Dendritic cell treated with granulocyte-macrophage colony-stimulating factor and Interleukin-4, amounts not matched to agents 40 ng/mL and 50 ng/mL, for 4 days (primary cell): ENCODE data around the gene ATF6B.
A peak's percentile ranks its signal among the peaks of the same experiment; 100 is the strongest.

Experiments
- H3K27ac Mint-ChIP-seq: one replicate; pipeline ENCODE4 v1.8.0; 2022; ENCODE audit warnings: mild to moderate bottlenecking, mixed read lengths
- H3K27me3 Mint-ChIP-seq: one replicate; pipeline ENCODE4 v1.8.0; 2022; ENCODE audit warnings: mild to moderate bottlenecking, mixed read lengths
- H3K36me3 Mint-ChIP-seq: one replicate; pipeline ENCODE4 v1.8.0; 2022; ENCODE audit warnings: low read depth, mixed read lengths
- H3K4me1 Mint-ChIP-seq: one replicate; pipeline ENCODE4 v1.8.0; 2022; ENCODE audit warnings: low read depth, mixed read lengths
- H3K4me3 Mint-ChIP-seq: one replicate; pipeline ENCODE4 v1.8.0; 2022; ENCODE audit warnings: mild to moderate bottlenecking, moderate library complexity, mixed read lengths
- H3K9me3 Mint-ChIP-seq: one replicate; pipeline ENCODE4 v1.8.0; 2022; ENCODE audit warnings: mixed read lengths
- intact Hi-C: fragments of 100-400 bp; cut with micrococcal nuclease; formaldehyde crosslinking; loops from one replicate; pipeline ENCODE4 v1.15.0; 2022

Gene ATF6B

GRCh38 chr6:32095338-32096086 lies 32.5 kb downstream of the ATF6B start:
- Mint-ChIP-seq H3K4me3 (no peak overlapping the region), H3K27ac (no peak overlapping the region), H3K9me3 (no peaks in the 10 kb centered on the region), H3K27me3 (peaks cover 89% of the 10 kb centered on the region), H3K4me1 (peaks cover 11% of the 10 kb centered on the region), H3K36me3 (no peaks in the 10 kb centered on the region)
- intact Hi-C loops = loop anchor here (10.0 kb wide), 1 partner anchor 289 kb away; no protein-coding TSS in a partner anchor

- peaks cover 11% of the 10 kb centered on the region for H3K4me1 Mint-ChIP-seq
- no peaks in the 10 kb centered on the region for H3K36me3 Mint-ChIP-seq
- intact Hi-C loops = loop anchor here (10.0 kb wide), 1 partner anchor 292 kb away; no protein-coding TSS in a partner anchor
- no peak overlapping the region for H3K27ac Mint-ChIP-seq
- no peak overlapping the region for H3K4me3 Mint-ChIP-seq
- peaks cover 92% of the 10 kb centered on the region for H3K27me3 Mint-ChIP-seq
- H3K9me3 Mint-ChIP-seq = no peaks in the 10 kb centered on the region
Observed at GRCh38 chr6:32092760-32093497, 35.1 kb downstream of the ATF6B start.

GRCh38 chr6:32089082-32089828 lies 38.8 kb downstream of the ATF6B start:
- peaks cover 89% of the 10 kb centered on the region for H3K27me3 Mint-ChIP-seq
- H3K9me3 Mint-ChIP-seq = no peaks in the 10 kb centered on the region
- no peak overlapping the region for H3K4me3 Mint-ChIP-seq
- no peaks in the 10 kb centered on the region for H3K36me3 Mint-ChIP-seq
- intact Hi-C loops = no loop called here
- H3K27ac Mint-ChIP-seq = no peak overlapping the region
- H3K4me1 Mint-ChIP-seq = peaks cover 14% of the 10 kb centered on the region

DNA sequence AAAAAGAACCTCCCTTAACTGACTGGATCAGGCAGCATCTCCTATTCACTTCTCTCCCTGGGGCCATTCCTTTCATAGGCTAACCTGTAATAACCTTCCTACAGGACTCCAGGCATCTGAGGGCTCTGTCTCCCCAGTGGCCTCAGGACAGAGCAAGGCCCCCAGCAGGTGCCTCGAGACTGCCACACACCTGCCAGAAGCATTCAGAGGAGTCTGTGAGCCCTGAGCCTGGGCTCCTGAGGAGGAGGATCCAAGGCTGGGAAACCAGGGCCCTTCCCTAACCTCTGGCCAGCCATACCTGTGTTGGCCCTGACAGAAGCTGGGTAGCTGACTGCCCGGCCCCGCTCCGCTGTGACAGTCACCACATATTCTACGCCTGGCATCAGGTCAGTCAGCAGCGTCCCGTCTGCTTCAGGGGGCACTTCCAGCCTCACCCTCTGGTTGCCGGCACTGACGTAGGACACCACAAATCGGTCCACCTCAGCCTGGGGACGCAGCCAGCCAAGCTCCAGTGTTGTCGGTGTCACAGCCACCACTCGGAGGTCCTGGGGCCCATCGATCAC lies 39.5 kb downstream of the ATF6B start:
- H3K4me1 Mint-ChIP-seq = peaks cover 14% of the 10 kb centered on the region
- H3K27ac Mint-ChIP-seq = no peak overlapping the region
- no peaks in the 10 kb centered on the region for H3K36me3 Mint-ChIP-seq
- no peak overlapping the region for H3K4me3 Mint-ChIP-seq
- intact Hi-C loops = no loop called here
- peaks cover 93% of the 10 kb centered on the region for H3K27me3 Mint-ChIP-seq
- no peaks in the 10 kb centered on the region for H3K9me3 Mint-ChIP-seq

GRCh38 chr6:32087574-32088486 lies 40.2 kb downstream of the ATF6B start:
- Mint-ChIP-seq H3K36me3 (no peaks in the 10 kb centered on the region), H3K9me3 (no peaks in the 10 kb centered on the region), H3K27ac (no peak overlapping the region), H3K4me1 (peaks cover 14% of the 10 kb centered on the region), H3K4me3 (no peak overlapping the region), H3K27me3 (peaks cover 96% of the 10 kb centered on the region)
- intact Hi-C loops = no loop called here

GRCh38 chr6:32086661-32087573 lies 41.1 kb downstream of the ATF6B start:
- Mint-ChIP-seq H3K4me3 (peak overlapping the region; percentile 48), H3K9me3 (no peaks in the 10 kb centered on the region), H3K36me3 (no peaks in the 10 kb centered on the region), H3K27ac (no peak overlapping the region), H3K4me1 (peaks cover 14% of the 10 kb centered on the region), H3K27me3 (peaks cover 96% of the 10 kb centered on the region)
- intact Hi-C loops = no loop called here

DNA sequence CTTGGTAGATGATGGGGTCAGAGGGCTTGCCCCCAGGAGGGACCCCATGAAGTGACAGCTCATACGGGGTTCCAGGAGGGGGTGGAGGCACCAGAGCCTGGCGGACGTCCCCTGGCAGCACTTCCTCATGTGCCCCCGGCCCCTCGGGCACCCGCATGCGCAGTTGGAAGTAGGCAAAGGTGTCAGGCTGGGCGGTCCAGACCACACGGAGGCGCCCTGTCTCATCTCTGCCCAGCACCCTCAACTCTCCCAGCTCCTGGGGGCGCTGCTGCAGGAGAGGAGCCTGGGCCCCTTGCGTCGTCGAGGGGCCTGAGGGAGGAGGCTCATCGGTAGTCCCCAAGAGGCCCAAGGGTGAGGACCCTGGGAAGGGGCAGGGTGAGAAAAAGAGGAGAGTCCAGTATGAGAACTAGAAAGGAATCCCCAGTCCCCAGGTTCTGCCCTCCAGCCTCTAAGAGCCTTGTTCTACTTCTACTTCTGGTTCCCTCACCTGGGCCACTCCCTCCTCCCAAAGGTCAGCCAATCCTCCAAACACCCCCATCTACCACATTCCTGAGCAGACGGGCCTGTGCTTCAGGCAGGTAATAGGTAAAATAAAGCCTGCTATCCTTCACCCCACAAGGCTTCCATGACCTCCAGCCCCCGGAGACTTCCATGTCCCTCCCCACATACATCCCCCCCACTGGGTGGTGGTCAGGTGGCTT lies 42.1 kb downstream of the ATF6B start:
- no peaks in the 10 kb centered on the region for H3K9me3 Mint-ChIP-seq
- H3K4me1 Mint-ChIP-seq = peaks cover 14% of the 10 kb centered on the region
- H3K27ac Mint-ChIP-seq = no peak overlapping the region
- H3K27me3 Mint-ChIP-seq = peaks cover 96% of the 10 kb centered on the region
- no peaks in the 10 kb centered on the region for H3K36me3 Mint-ChIP-seq
- intact Hi-C loops = no loop called here
- H3K4me3 Mint-ChIP-seq = no peak overlapping the region

DNA sequence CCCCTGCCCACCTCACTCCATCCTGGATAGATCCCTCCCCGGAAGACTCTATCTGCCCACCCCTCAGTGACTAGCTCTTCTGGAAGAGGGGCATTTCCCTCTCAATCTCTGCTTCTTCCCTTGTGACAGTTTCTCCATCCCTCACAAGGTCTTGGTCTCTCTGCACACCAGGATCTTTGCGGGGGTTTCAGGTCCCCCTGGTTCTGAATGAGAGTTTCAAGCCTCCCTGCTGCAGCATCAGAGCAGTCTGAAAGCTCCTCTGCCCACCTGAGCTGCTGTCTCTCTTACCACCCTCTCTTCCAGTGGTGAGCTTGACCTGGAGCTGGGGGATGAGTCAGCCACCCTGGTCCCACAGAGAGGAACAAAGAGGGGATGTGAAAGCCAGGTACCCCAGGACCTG lies 43.3 kb downstream of the ATF6B start:
- Mint-ChIP-seq H3K27ac (no peak overlapping the region), H3K36me3 (no peaks in the 10 kb centered on the region), H3K9me3 (no peaks in the 10 kb centered on the region), H3K4me3 (no peak overlapping the region), H3K27me3 (peaks cover 91% of the 10 kb centered on the region), H3K4me1 (peaks cover 14% of the 10 kb centered on the region)
- intact Hi-C loops = no loop called here

GRCh38 chr6:32083812-32084768 lies 44.0 kb downstream of the ATF6B start:
- Mint-ChIP-seq H3K9me3 (no peaks in the 10 kb centered on the region), H3K27me3 (peaks cover 84% of the 10 kb centered on the region), H3K36me3 (no peaks in the 10 kb centered on the region), H3K27ac (no peak overlapping the region), H3K4me3 (no peak overlapping the region), H3K4me1 (peaks cover 14% of the 10 kb centered on the region)
- intact Hi-C loops = no loop called here

DNA sequence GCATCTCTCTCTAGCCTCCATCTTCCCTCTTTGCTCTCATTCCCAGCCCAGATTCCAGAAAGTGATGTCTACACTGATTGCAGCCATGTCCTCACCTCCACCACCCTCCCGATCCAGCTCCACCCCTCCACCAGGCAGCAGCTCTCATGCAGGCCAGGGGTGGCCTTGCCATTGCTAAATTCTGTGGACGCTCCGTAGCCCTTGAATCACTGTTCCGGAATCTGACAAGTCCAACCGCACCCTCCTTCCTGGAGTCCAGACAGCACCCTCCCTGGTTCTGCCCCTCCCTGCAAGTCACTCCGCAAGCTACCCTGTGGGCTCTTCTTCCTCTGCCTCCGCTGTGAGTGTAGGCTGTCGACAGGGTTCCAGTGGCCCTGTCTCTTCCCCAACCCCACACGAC lies 45.1 kb downstream of the ATF6B start:
- H3K27ac Mint-ChIP-seq = no peak overlapping the region
- no peaks in the 10 kb centered on the region for H3K9me3 Mint-ChIP-seq
- peaks cover 14% of the 10 kb centered on the region for H3K4me1 Mint-ChIP-seq
- intact Hi-C loops = no loop called here
- H3K27me3 Mint-ChIP-seq = peaks cover 74% of the 10 kb centered on the region
- H3K4me3 Mint-ChIP-seq = no peak overlapping the region
- H3K36me3 Mint-ChIP-seq = no peaks in the 10 kb centered on the region

GRCh38 chr6:32082478-32082877 lies 45.6 kb downstream of the ATF6B start:
- Mint-ChIP-seq H3K27me3 (peaks cover 72% of the 10 kb centered on the region), H3K27ac (no peak overlapping the region), H3K4me3 (no peak overlapping the region), H3K4me1 (peaks cover 14% of the 10 kb centered on the region), H3K9me3 (no peaks in the 10 kb centered on the region), H3K36me3 (no peaks in the 10 kb centered on the region)
- intact Hi-C loops = no loop called here
